Nephron progenitor cell (in vitro differentiated cells): ENCODE results near the gene MAN1C1.
"Not testable (repeated sequence)": the region's sequence is repeated elsewhere in the genome, so short reads cannot be mapped to it uniquely, and the experiment has no call there.

ENCODE experiments used
- DNase-seq: peaks from one replicate; pipeline ENCODE4 v3.0.0; 2021
- H3K27ac Mint-ChIP-seq: 2 replicates; pipeline ENCODE4 v1.8.0; 2021; ENCODE audit warnings: mild to moderate bottlenecking, moderate library complexity, mixed read lengths
- H3K27me3 Mint-ChIP-seq: 2 replicates; pipeline ENCODE4 v1.8.0; 2021; ENCODE audit warnings: mild to moderate bottlenecking, low read depth, mixed read lengths; ENCODE audit not compliant: poor library complexity
- H3K36me3 Mint-ChIP-seq: 2 replicates; pipeline ENCODE4 v1.8.0; 2021; ENCODE audit warnings: low read depth, mixed read lengths
- H3K4me1 Mint-ChIP-seq: 2 replicates; pipeline ENCODE4 v1.8.0; 2021; ENCODE audit warnings: mixed read lengths
- H3K4me3 Mint-ChIP-seq: 2 replicates; pipeline ENCODE4 v1.8.0; 2021; ENCODE audit warnings: mild to moderate bottlenecking, moderate library complexity, mixed read lengths
- H3K9me3 Mint-ChIP-seq: 2 replicates; pipeline ENCODE4 v1.8.0; 2021; ENCODE audit warnings: mild to moderate bottlenecking, moderate library complexity, mixed read lengths
- CTCF ChIP-seq: fragments of 200-600 bp; sonication (generic); IDR thresholded peaks from 2 replicates; pipeline ENCODE4 v1.5.0; 2021; ENCODE audit warnings: antibody characterized with exemption

The MAN1C1 gene

DNA sequence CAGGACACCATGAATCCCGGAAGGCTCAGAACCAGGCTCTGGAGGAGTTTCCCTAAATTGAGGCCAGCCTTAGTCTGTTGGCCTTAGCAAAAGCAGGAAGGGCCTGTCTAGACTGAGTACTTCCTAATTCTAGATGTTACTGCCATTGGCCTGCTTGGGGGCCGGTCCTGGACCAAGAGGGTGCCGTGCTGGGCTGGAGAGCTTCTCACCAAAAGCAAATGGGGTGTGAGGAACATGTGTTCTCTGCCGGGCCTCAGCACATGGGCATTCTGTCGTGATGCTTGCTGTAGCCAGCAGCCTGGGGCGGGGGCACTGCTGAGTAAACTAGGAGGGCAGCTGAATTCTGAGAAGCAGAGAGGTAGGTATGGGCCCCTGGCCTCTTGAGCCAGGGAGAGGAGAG, 35.7 kb upstream of the MAN1C1 start:
- Mint-ChIP-seq H3K9me3 (peaks cover 11% of the 10 kb centered on the region), H3K4me3 (no peak overlapping the region), H3K4me1 (peaks cover 19% of the 10 kb centered on the region), H3K27me3 (peaks cover 23% of the 10 kb centered on the region), H3K36me3 (no peaks in the 10 kb centered on the region), H3K27ac (no peak overlapping the region)
- no peak for DNase-seq
- no peak for TF ChIP-seq CTCF

DNA sequence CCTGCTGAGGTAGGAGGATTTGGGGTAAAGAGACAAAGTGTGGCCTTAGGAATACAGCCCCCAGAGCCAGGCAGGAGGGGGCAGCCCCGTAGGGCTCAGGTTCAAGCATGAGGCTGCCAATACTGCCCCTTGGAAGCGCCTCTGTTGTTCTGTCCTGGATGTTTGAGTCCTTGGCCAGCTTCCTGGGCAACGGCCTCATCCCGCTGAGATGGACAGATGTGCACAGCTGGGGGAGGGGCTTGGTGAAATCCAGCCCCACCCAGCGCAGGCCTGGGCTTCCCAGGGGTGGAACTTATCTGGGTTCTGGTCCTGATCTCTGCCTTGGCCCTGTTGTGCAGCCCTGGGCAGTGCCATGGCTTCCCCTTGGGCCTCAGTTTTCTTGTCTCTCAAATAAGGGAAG, 34.8 kb upstream of the MAN1C1 start:
- peaks cover 26% of the 10 kb centered on the region for H3K27me3 Mint-ChIP-seq
- peaks cover 11% of the 10 kb centered on the region for H3K9me3 Mint-ChIP-seq
- DNase-seq, result no peak
- no peak for TF ChIP-seq CTCF
- H3K4me1 Mint-ChIP-seq, result peaks cover 24% of the 10 kb centered on the region
- no peak overlapping the region for H3K27ac Mint-ChIP-seq
- no peak overlapping the region for H3K4me3 Mint-ChIP-seq
- H3K36me3 Mint-ChIP-seq, result no peaks in the 10 kb centered on the region

GRCh38 chr1:25583519-25584370, 32.8 kb upstream of the MAN1C1 start:
- H3K4me3 Mint-ChIP-seq, result no peak overlapping the region
- peaks cover 30% of the 10 kb centered on the region for H3K27me3 Mint-ChIP-seq
- no peak for DNase-seq
- no peak overlapping the region for H3K27ac Mint-ChIP-seq
- H3K4me1 Mint-ChIP-seq, result peaks cover 32% of the 10 kb centered on the region
- H3K36me3 Mint-ChIP-seq, result no peaks in the 10 kb centered on the region
- peaks cover 11% of the 10 kb centered on the region for H3K9me3 Mint-ChIP-seq
- no peak for TF ChIP-seq CTCF

DNA sequence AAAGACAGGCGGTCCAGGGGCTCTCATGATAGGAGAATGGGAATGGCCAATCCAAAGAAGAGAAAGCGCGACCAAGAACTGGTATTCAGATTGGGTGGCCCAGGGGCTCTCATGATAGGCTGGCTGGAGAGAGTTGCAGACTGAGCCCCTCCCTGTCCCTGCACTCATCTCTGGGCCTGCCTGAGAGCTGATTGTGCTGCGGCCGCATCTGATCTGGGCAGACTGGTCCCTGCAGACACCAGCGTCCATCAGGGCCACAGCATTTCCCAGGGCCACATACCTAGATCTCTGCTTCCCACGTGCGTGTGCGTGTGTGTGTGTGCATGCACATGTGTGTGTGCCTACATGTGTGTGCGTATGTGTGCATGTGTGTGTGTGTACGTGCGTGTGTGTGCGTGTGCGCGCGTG, 30.4 kb upstream of the MAN1C1 start:
- DNase-seq, result no peak
- H3K4me3 Mint-ChIP-seq, result no peak overlapping the region
- peak overlapping the region; percentile 56 for H3K27ac Mint-ChIP-seq
- H3K36me3 Mint-ChIP-seq, result no peaks in the 10 kb centered on the region
- TF ChIP-seq CTCF, result no peak
- H3K4me1 Mint-ChIP-seq, result peaks cover 36% of the 10 kb centered on the region
- peaks cover 11% of the 10 kb centered on the region for H3K9me3 Mint-ChIP-seq
- H3K27me3 Mint-ChIP-seq, result peaks cover 31% of the 10 kb centered on the region

DNA sequence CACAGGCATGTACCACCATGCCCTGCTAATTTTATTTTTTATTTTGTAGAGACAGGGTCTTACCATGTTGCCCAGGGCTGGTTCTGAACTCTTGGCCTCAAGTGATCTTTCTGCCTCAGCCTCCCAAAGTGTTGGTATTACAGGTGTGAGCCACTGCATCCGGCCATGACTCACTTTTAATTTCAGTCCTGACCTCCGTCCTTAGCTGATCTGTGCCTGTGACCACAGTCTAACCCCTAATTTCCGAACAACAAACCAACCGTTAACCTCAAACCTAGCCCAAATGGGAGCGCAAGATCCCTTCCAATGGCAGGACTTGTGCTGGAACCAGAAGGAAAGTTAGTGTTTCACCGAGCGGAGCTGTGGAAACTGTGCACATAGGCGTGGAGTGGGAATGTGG, 29.3 kb upstream of the MAN1C1 start:
- Mint-ChIP-seq H3K9me3 (peaks cover 11% of the 10 kb centered on the region), H3K4me1 (peaks cover 33% of the 10 kb centered on the region), H3K4me3 (no peak overlapping the region), H3K36me3 (no peaks in the 10 kb centered on the region), H3K27ac (no peak overlapping the region), H3K27me3 (peaks cover 30% of the 10 kb centered on the region)
- no peak for TF ChIP-seq CTCF
- DNase-seq, result no peak

GRCh38 chr1:25588224-25588623, 28.4 kb upstream of the MAN1C1 start:
- DNase-seq, H3K27ac Mint-ChIP-seq, H3K4me3 Mint-ChIP-seq, H3K36me3 Mint-ChIP-seq: not testable (repeated sequence)
- Mint-ChIP-seq H3K9me3 (peaks cover 11% of the 10 kb centered on the region), H3K4me1 (peaks cover 33% of the 10 kb centered on the region), H3K27me3 (peaks cover 28% of the 10 kb centered on the region)

DNA sequence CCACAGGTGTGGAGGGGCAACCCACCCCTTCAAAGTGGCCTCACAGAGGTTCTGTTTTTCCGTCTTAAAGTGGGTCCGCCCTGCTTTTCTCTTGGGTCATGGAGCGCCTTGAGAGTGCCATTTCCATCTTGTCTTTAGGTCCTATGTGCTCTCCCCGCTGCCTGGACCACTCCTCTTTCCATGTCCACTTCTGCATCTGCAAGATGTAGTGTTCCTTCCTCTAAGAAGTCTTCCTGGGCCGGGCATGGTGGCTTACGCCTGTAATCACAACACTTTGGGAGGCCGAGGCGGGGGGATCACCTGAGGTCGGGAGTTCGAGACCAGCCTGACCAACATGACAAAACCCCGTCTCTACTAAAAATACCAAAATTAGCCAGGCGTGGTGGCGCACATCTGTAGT, 27.8 kb upstream of the MAN1C1 start:
- DNase-seq, H3K36me3 Mint-ChIP-seq, H3K9me3 Mint-ChIP-seq, H3K4me3 Mint-ChIP-seq: not testable (repeated sequence)
- peaks cover 30% of the 10 kb centered on the region for H3K27me3 Mint-ChIP-seq
- peaks cover 33% of the 10 kb centered on the region for H3K4me1 Mint-ChIP-seq
- H3K27ac Mint-ChIP-seq, result peak overlapping the region; percentile 50
